ENCODE results near the gene MLC1.

Gene MLC1

DNA sequence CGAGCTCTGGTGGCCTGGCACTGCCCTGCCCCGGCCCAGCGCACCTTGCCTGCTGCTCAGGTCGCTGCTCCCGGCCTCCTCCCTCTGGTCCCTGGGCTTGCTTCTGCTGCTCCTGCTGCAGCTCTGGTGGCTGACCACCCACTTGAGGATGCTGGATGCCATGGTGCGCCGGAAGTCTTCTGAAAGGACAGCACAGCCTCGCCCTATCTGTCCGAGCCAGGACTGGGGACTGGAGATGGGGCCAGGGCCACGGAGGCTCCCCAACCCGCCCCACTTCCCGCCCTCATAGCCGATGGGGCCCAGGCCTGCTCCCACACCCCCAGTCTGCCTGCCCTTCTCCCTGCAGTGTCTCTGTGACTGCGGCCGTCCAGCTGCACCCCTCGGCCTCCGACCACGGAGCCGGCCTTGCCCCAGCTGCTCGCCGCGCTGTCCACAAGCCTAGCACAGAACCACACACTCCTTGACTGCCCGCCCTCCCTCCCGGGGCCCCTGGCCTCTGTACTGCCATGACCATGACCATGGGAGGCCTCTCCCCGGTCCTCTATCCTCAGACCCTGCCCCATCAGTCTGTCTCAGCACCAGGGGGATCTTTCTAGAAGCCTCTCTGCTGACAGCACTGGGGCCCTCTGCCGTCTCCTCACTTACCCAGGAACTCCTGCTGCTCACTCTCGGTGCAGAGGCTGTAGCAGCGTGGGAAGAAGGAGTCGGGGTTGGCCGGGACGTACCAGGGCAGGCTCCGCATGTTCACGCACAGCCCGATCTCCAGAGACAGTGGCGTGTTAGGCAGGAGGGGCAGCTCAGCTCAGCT lies 39.8 kb downstream of the MLC1 start:
- no peak for DNase-seq (ENCODE audit: low read depth)
- H3K4me3 ChIP-seq (ENCODE audit: low read depth, low read length), result no peak overlapping the region
- TF ChIP-seq, protein P1, sequence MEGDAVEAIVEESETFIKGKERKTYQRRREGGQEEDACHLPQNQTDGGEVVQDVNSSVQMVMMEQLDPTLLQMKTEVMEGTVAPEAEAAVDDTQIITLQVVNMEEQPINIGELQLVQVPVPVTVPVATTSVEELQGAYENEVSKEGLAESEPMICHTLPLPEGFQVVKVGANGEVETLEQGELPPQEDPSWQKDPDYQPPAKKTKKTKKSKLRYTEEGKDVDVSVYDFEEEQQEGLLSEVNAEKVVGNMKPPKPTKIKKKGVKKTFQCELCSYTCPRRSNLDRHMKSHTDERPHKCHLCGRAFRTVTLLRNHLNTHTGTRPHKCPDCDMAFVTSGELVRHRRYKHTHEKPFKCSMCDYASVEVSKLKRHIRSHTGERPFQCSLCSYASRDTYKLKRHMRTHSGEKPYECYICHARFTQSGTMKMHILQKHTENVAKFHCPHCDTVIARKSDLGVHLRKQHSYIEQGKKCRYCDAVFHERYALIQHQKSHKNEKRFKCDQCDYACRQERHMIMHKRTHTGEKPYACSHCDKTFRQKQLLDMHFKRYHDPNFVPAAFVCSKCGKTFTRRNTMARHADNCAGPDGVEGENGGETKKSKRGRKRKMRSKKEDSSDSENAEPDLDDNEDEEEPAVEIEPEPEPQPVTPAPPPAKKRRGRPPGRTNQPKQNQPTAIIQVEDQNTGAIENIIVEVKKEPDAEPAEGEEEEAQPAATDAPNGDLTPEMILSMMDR (IDR thresholded peaks at IDR 0.05; ENCODE audit: insufficient read depth, low read depth, low read length, missing control alignments), result no peak

DNA sequence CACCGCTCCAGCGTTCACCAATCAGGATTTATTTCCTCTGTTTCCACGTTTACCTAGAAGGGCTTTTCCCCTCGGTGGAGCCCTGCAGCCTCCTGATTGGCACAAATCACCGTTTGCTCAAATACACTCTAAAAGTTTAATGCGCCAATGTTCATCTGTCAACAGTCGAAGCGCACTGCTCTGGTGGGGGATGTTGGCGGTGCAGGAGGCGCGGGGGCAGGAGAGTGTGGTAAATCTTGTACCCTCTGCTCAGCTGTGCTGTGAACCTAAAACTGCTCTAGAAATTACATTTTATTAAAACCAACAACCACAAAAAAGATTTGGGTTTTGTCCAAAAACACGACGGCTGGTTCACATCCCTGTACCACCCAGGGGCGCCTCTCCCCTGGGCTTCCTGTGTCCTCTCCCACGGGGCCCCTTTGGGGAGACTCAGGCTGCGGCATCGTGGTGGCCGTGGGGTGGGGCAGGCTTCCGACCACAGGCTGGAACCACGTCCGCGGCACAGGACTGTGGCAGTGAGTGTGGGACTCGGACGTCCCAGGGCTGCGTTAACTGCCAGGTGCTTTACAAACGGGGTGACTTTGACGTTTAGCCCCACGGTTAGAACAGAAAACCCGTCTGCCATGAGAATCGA lies 40.6 kb downstream of the MLC1 start:
- TF ChIP-seq, protein P1 (IDR thresholded peaks at IDR 0.05; ENCODE audit: insufficient read depth, low read depth, low read length, missing control alignments), result no peak
- H3K4me3 ChIP-seq (ENCODE audit: low read depth, low read length), result no peak overlapping the region
- DNase-seq (ENCODE audit: low read depth), result no peak

DNA sequence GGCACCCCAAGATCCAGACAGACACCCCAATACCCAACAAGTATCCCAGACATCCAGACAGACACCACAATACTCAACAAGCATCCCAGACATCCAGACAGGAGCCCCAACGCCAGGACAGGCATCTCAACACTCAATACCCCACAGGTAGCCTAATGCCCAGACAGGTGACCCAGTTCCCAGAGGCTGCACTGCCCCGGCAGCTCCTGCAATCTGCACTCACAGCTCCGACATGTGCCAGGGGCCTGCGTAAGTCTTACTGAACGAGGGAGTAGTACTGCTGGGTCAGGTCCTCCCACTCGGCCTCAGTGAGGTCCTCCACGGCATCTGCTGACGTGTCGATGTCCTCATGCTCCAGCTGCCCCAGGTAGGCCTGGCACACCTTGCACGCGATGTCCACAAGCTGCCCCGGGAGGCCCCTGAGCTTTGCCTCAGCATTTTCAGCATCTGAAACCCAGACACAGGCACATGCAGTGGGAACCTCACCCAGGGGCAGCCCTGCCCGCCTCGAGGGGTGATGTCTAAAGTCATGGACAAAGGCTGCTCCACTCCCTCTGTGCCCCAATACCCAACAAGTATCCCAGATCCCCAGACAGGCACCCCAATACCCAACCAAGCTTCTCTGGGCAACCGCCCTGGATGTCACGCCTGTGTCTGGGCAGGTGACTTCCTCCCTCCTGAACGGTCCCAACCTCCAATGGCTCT lies 43.7 kb downstream of the MLC1 start:
- H3K4me3 ChIP-seq (ENCODE audit: low read depth, low read length), result no peak overlapping the region
- TF ChIP-seq, protein P1 (IDR thresholded peaks at IDR 0.05; ENCODE audit: insufficient read depth, low read depth, low read length, missing control alignments), result no peak
- no peak for DNase-seq (ENCODE audit: low read depth)

DNA sequence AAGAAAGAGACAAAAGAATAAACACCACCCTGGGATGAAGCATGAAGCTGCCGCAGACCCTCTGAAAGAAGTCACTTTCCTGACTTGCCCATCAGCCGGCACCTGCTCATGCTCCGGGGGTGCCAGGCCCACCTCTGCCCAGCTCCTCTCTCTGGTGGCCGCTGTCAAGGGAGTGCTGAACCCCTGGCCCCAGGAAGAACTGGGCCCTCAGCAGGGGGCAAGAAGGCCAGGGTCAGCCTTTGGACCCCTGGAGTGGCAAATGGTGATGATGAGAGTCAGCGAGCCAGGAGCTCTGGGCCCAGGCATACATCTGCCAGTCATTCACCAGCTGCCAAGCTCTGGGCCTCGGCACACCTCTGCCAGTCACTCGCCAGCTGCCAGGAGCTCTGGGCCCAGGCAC lies 44.5 kb downstream of the MLC1 start:
- H3K4me3 ChIP-seq (ENCODE audit: low read depth, low read length), result no peak overlapping the region
- DNase-seq (ENCODE audit: low read depth), result no peak
- TF ChIP-seq, protein P1 (IDR thresholded peaks at IDR 0.05; ENCODE audit: insufficient read depth, low read depth, low read length, missing control alignments), result no peak

DNA sequence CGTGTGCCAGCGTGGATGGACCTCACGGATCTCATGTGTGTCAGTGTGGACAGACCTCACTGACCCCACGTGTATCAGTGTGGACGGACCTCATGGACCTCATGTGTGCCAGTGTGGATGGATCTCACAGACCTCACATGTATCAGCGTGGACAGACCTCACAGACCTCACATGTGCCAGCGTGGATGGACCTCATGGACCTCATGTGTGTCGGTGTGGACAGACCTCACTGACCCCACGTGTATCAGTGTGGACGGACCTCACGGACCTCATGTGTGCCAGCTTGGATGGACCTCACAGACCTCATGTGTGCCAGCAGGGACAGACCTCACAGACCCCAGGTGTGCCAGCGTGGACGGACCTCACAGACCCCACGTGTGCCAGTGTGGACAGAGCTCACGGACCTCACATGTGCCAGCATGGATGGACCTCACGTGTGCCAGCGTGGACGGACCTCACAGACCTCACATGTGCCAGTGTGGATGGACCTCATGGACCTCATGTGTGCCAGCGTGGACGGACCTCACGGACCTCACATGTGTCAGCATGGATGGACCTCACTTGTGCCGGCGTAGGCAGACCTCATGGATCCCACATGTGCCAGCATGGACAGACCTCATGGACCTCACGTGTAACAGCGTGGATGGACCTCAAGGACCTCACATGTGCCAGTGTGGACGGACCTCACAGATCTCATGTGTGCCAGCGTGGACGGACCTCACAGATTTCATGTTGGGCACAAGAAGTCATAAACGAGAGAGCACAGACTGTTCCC lies 45.4 kb downstream of the MLC1 start:
- H3K4me3 ChIP-seq (ENCODE audit: low read depth, low read length), result no peak overlapping the region

More for the DNA sequence above, 45.4 kb downstream of the MLC1 start:
- no peak for DNase-seq (ENCODE audit: low read depth)
- TF ChIP-seq, protein P1 (IDR thresholded peaks at IDR 0.05; ENCODE audit: insufficient read depth, low read depth, low read length, missing control alignments), result no peak
